GM18873 (cell line): ENCODE results near the gene KCNJ1.

Source experiments
- ATAC-seq: cut with Tn5 transposase; IDR thresholded peaks from one replicate; pipeline ENCODE4 v1.9.1; 2021; ENCODE audit warnings: mild to moderate bottlenecking, moderate library complexity, moderate number of reproducible peaks; ENCODE audit not compliant: unreplicated experiment, low FRiP score

Gene KCNJ1

GRCh38 chr11:128867277-128867676 lies at the start of gene KCNJ1:
TSS of gene KCNJ1 (minus strand) at chr11:128867296. CDS start at chr11:128840243, 27,053 bp downstream.
- ATAC-seq, result no peak

- ATAC-seq, result no peak
Measured at GRCh38 chr11:128916681-128917080, 49.6 kb upstream of the KCNJ1 start.

GRCh38 chr11:128916037-128916572 lies 49.0 kb upstream of the KCNJ1 start:
- ATAC-seq, result no peak

GRCh38 chr11:128915149-128915521 lies 48.0 kb upstream of the KCNJ1 start:
- no peak for ATAC-seq

- ATAC-seq, result no peak
Measured at GRCh38 chr11:128914216-128915148, 47.4 kb upstream of the KCNJ1 start.

- ATAC-seq, result no peak
Measured at GRCh38 chr11:128913806-128914205, 46.7 kb upstream of the KCNJ1 start.

GRCh38 chr11:128911701-128912100 lies 44.6 kb upstream of the KCNJ1 start:
- ATAC-seq, result no peak

- no peak for ATAC-seq
Measured at GRCh38 chr11:128911239-128911638, 44.1 kb upstream of the KCNJ1 start.

GRCh38 chr11:128910576-128910975 lies 43.5 kb upstream of the KCNJ1 start:
- ATAC-seq, result no peak

- no peak for ATAC-seq
Measured at GRCh38 chr11:128909438-128910125, 42.5 kb upstream of the KCNJ1 start.

- no peak for ATAC-seq
Measured at GRCh38 chr11:128908391-128909246, 41.5 kb upstream of the KCNJ1 start.

GRCh38 chr11:128907585-128907984 lies 40.5 kb upstream of the KCNJ1 start:
- ATAC-seq, result no peak

GRCh38 chr11:128906185-128907050 lies 39.3 kb upstream of the KCNJ1 start:
- ATAC-seq, result no peak

- no peak for ATAC-seq
Measured at GRCh38 chr11:128905345-128906184, 38.5 kb upstream of the KCNJ1 start.

- peak; percentile 38 for ATAC-seq
Measured at GRCh38 chr11:128904656-128905344, 37.7 kb upstream of the KCNJ1 start.

GRCh38 chr11:128904303-128904655 lies 37.2 kb upstream of the KCNJ1 start:
- ATAC-seq, result no peak

GRCh38 chr11:128903248-128904061 lies 36.4 kb upstream of the KCNJ1 start:
- ATAC-seq, result no peak
